Measurements from ENCODE around the gene HEATR3. TPM values are rescaled to one million over a fixed set of nuclear protein-coding genes. Genes with fewer than 3 reads are reported as not detected.

Gene HEATR3
- total and polyA plus RNA-seq, 2 of the 13 experiments (the other 11 are each of a cell fraction or from before 2014, with no cell fraction given): 22.4 to 52.4 TPM

- TF ChIP-seq CCDC6 (CRISPR knock-in tag; IDR thresholded peaks at IDR 0.05): no peak
- TF ChIP-seq HOXD1 (CRISPR knock-in tag; IDR thresholded peaks at IDR 0.05): no peak
- no peak for TF ChIP-seq IRF9 (CRISPR knock-in tag; IDR thresholded peaks at IDR 0.05; ENCODE audit: borderline replicate concordance)
- peak; percentile 48; the same call in 1 of the 2 replicates for TF ChIP-seq SP4 (CRISPR knock-in tag; IDR thresholded peaks at IDR 0.05)
- no peak for TF ChIP-seq CCAR2 (optimal IDR thresholded peaks at IDR 0.05; ENCODE audit: low read depth, low read length)
- TF ChIP-seq AHR (CRISPR knock-in tag; IDR thresholded peaks at IDR 0.05): no peak
- TF ChIP-seq SP140L (CRISPR knock-in tag; IDR thresholded peaks at IDR 0.05; ENCODE audit: borderline replicate concordance): no peak
- no peak for TF ChIP-seq U2AF1 (optimal IDR thresholded peaks at IDR 0.05; ENCODE audit: low read depth, low read length)
- TF ChIP-seq RBAK (CRISPR knock-in tag; IDR thresholded peaks at IDR 0.05): no peak
- TF ChIP-seq MIER3 (CRISPR knock-in tag; IDR thresholded peaks at IDR 0.05; ENCODE audit: borderline replicate concordance): no peak
- TF ChIP-seq SNAPC4 (CRISPR knock-in tag; IDR thresholded peaks at IDR 0.05): no peak
- TF ChIP-seq E2F1 (CRISPR knock-in tag; IDR thresholded peaks at IDR 0.05): no peak
- TF ChIP-seq KAT2B (IDR thresholded peaks at IDR 0.05; ENCODE audit: borderline replicate concordance, low read depth, low read length): no peak
- no peak for TF ChIP-seq ZNF850 (CRISPR knock-in tag; conservative IDR thresholded peaks at IDR 0.05)
- no peak for TF ChIP-seq HNRNPLL (IDR thresholded peaks at IDR 0.05; ENCODE audit: low read depth, low read length, poor library complexity, severe bottlenecking)
- 0 out of 2 replicates have a peak, but pooled peaks have one; percentile 28 for TF ChIP-seq ZNF136 (CRISPR knock-in tag; IDR thresholded peaks at IDR 0.05; ENCODE audit: low read depth)
- no peak for TF ChIP-seq HIVEP1 (CRISPR knock-in tag; IDR thresholded peaks at IDR 0.05)
- no peak for TF ChIP-seq TRAFD1 (CRISPR knock-in tag; IDR thresholded peaks at IDR 0.05; ENCODE audit: borderline replicate concordance)
- TF ChIP-seq EZH2 (conservative IDR thresholded peaks at IDR 0.05; ENCODE audit: low read depth, low read length): no peak
- no peak for TF ChIP-seq GTF2F1 (IDR thresholded peaks at IDR 0.05; ENCODE audit: low read length)
- TF ChIP-seq SMAD1 (CRISPR knock-in tag; IDR thresholded peaks at IDR 0.05; ENCODE audit: borderline replicate concordance, low read depth): no peak
Measured at GRCh38 chr16:50067290-50067853, 1.6 kb downstream of the HEATR3 start (continued).

Data from HepG2 (cell line).